Endodermal cell (in vitro differentiated cells): ENCODE results near the gene CYP11A1. TPM values are rescaled to one million over a fixed set of nuclear protein-coding genes. Genes with fewer than 3 reads are reported as not detected.

Source experiments
- DNase-seq: peaks from one replicate; pipeline ENCODE4 v3.0.0-alpha.2; 2017
- H3K27ac ChIP-seq: 2 replicates; pipeline ENCODE4 v1.5.1; 2013; ENCODE audit warnings: mild to moderate bottlenecking, low read depth, low read length, moderate library complexity
- H3K27me3 ChIP-seq: 2 replicates; pipeline ENCODE4 v1.6.1; 2013; ENCODE audit warnings: mild to moderate bottlenecking, low read length, moderate library complexity; ENCODE audit not compliant: insufficient read depth, control insufficient read depth, poor library complexity, severe bottlenecking
- H3K36me3 ChIP-seq: 2 replicates; pipeline ENCODE4 v1.7.0; 2013; ENCODE audit warnings: mild to moderate bottlenecking, low read length, moderate library complexity; ENCODE audit not compliant: control insufficient read depth, insufficient read depth
- H3K4me1 ChIP-seq: one replicate; pipeline ENCODE4 v1.7.0; 2013; ENCODE audit warnings: low read length; ENCODE audit not compliant: control insufficient read depth, insufficient read depth
- H3K4me3 ChIP-seq: 2 replicates; pipeline ENCODE4 v1.5.1; 2013; ENCODE audit warnings: mild to moderate bottlenecking, low read length, moderate library complexity
- H3K9ac ChIP-seq: 2 replicates; pipeline ENCODE4 v1.6.1; 2013; ENCODE audit warnings: mild to moderate bottlenecking, low read length, moderate library complexity; ENCODE audit not compliant: poor library complexity, severe bottlenecking; ENCODE audit errors: extremely low read depth
- H3K9me3 ChIP-seq: 2 replicates; pipeline ENCODE4 v1.6.1; 2013; ENCODE audit warnings: mild to moderate bottlenecking, low read length, moderate library complexity; ENCODE audit not compliant: control insufficient read depth
- H3K27ac Mint-ChIP-seq: 2 replicates; pipeline ENCODE4 v1.8.0; 2020; ENCODE audit warnings: mixed read lengths
- H3K27me3 Mint-ChIP-seq: 2 replicates; pipeline ENCODE4 v1.8.0; 2021; ENCODE audit warnings: mild to moderate bottlenecking, mixed read lengths; ENCODE audit not compliant: insufficient read depth
- H3K36me3 Mint-ChIP-seq: 2 replicates; pipeline ENCODE4 v1.8.0; 2020; ENCODE audit warnings: low read depth, mixed read lengths
- H3K4me1 Mint-ChIP-seq: 2 replicates; pipeline ENCODE4 v1.8.0; 2020; ENCODE audit warnings: mixed read lengths
- H3K4me3 Mint-ChIP-seq: 2 replicates; pipeline ENCODE4 v1.8.0; 2020; ENCODE audit warnings: mild to moderate bottlenecking, moderate library complexity, mixed read lengths
- H3K9me3 Mint-ChIP-seq: 2 replicates; pipeline ENCODE4 v1.8.0; 2020; ENCODE audit warnings: mild to moderate bottlenecking, mixed read lengths
- WGBS, 2 experiments: methylation state at CpG; one replicate each; pipeline versions ENCODE4 v1.1.5 to v1.1.7; 2013; ENCODE audit warnings: missing lambda C conversion rate in 2 of 2, mixed read lengths in 1 of 2; ENCODE audit not compliant: insufficient coverage in 1 of 2, insufficient read length in 1 of 2; 5-methylcytosine and 5-hydroxymethylcytosine counted together
- total RNA-seq, 2 donors: library from RNA; stranded (reverse); fragmentation: NEBNext Ultra II Directional in 1 of 2; extraction: Animal tissue kit (Norgen Biotek cat#: 25700) in 1 of 2; gene quantifications; 2 replicates in 1 of 2; 3 replicates in 1 of 2; pipeline ENCODE4 v1.2.1, GENCODE V29; 2021
- TF ChIP-seq, protein P1 (sequence below): fragments of 200-600 bp; sonication (generic); conservative IDR thresholded peaks from 2 replicates; pipeline ENCODE4 v1.5.0; 2021; ENCODE audit warnings: antibody characterized with exemption, mild to moderate bottlenecking

Gene CYP11A1
- total RNA-seq, 2 donors from 2014 or later: 4.8 to 5.3 TPM

DNA sequence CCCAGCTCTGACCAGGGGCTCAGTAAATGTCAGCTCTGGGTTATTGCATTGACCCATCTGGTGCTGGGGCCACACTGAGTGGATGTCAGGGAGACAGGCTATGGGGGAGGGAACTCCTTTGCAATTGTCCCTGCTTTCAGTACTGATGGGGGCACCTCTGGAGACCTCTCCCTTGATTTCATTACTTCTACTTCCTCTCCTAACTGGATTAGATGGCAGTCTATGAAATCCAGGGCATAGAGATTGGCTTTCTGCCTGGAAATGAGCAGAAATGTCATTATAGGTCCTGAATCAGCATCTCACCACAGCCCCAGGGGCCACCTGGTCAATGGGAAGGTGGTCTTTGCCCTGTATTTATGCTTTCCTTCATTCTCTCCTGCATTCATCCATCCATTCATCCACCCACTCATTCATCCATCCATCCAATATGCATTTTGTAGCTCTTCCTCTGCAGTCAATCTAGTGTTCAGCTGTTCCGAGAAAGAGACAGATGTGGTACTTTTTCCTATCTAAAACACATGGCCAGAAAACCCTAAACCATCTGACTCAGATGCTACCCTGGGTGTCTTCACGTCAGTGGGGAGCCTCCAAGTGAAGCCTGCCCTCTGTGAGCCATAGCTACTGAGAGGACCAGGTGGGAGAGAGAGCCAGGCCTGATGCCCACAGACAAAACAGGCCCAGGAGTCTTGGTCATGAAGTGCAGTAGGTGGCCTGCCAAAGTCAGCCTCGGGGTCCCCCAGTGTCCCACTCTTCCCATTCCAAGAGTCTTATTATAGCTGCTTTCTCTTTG, 74.2 kb downstream of the CYP11A1 start:
- 88 to 100% methylated on average over 3 of the region's 3 CpGs for WGBS, 2 experiments
- H3K9me3 ChIP-seq: no peaks in the 10 kb centered on the region
- TF ChIP-seq, protein P1, sequence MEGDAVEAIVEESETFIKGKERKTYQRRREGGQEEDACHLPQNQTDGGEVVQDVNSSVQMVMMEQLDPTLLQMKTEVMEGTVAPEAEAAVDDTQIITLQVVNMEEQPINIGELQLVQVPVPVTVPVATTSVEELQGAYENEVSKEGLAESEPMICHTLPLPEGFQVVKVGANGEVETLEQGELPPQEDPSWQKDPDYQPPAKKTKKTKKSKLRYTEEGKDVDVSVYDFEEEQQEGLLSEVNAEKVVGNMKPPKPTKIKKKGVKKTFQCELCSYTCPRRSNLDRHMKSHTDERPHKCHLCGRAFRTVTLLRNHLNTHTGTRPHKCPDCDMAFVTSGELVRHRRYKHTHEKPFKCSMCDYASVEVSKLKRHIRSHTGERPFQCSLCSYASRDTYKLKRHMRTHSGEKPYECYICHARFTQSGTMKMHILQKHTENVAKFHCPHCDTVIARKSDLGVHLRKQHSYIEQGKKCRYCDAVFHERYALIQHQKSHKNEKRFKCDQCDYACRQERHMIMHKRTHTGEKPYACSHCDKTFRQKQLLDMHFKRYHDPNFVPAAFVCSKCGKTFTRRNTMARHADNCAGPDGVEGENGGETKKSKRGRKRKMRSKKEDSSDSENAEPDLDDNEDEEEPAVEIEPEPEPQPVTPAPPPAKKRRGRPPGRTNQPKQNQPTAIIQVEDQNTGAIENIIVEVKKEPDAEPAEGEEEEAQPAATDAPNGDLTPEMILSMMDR: no peak
- H3K9me3 Mint-ChIP-seq: no peaks in the 10 kb centered on the region
- H3K9ac ChIP-seq: no peak overlapping the region
- H3K4me3 Mint-ChIP-seq: no peak overlapping the region
- H3K4me1 ChIP-seq: peaks cover 7% of the 10 kb centered on the region
- H3K27me3 ChIP-seq: peaks cover 4% of the 10 kb centered on the region
- H3K4me1 Mint-ChIP-seq: peaks cover 15% of the 10 kb centered on the region
- no peaks in the 10 kb centered on the region for H3K36me3 Mint-ChIP-seq
- H3K36me3 ChIP-seq: no peaks in the 10 kb centered on the region
- no peak overlapping the region for H3K4me3 ChIP-seq
- DNase-seq: no peak
- no peak overlapping the region for H3K27ac Mint-ChIP-seq
- H3K27ac ChIP-seq: no peak overlapping the region
- peaks cover 55% of the 10 kb centered on the region for H3K27me3 Mint-ChIP-seq

- H3K36me3 Mint-ChIP-seq: no peaks in the 10 kb centered on the region
- Histone ChIP-seq H3K9ac (no peak overlapping the region), H3K36me3 (no peaks in the 10 kb centered on the region), H3K27ac (peak overlapping the region; percentile 82), H3K4me3 (peak overlapping the region; percentile 72), H3K9me3 (no peaks in the 10 kb centered on the region), H3K27me3 (no peaks in the 10 kb centered on the region), H3K4me1 (peaks cover 7% of the 10 kb centered on the region)
- H3K4me3 Mint-ChIP-seq: peak overlapping the region; percentile 49
- no peaks in the 10 kb centered on the region for H3K9me3 Mint-ChIP-seq
- TF ChIP-seq, protein P1: no peak
- 14 to 19% methylated on average over 13 to 20 of the region's 20 CpGs for WGBS, 2 experiments
- H3K27me3 Mint-ChIP-seq: peaks cover 56% of the 10 kb centered on the region
- H3K27ac Mint-ChIP-seq: peak overlapping the region; percentile 91
- DNase-seq: peak; percentile 99
- peaks cover 15% of the 10 kb centered on the region for H3K4me1 Mint-ChIP-seq
These were observed 76.1 kb downstream of the CYP11A1 start for GRCh38 chr15:74291101-74292071.

- no peaks in the 10 kb centered on the region for H3K9me3 ChIP-seq
- no peak overlapping the region for H3K4me3 ChIP-seq
- H3K36me3 Mint-ChIP-seq: no peaks in the 10 kb centered on the region
- H3K27ac ChIP-seq: no peak overlapping the region
- TF ChIP-seq, protein P1: no peak
- no peak overlapping the region for H3K27ac Mint-ChIP-seq
- H3K9me3 Mint-ChIP-seq: no peaks in the 10 kb centered on the region
- H3K27me3 ChIP-seq: no peaks in the 10 kb centered on the region
- peaks cover 7% of the 10 kb centered on the region for H3K4me1 ChIP-seq
- H3K36me3 ChIP-seq: no peaks in the 10 kb centered on the region
- H3K4me3 Mint-ChIP-seq: no peak overlapping the region
- no peak overlapping the region for H3K9ac ChIP-seq
- no peak for DNase-seq
- H3K4me1 Mint-ChIP-seq: peaks cover 15% of the 10 kb centered on the region
- peaks cover 59% of the 10 kb centered on the region for H3K27me3 Mint-ChIP-seq
These were observed 76.8 kb downstream of the CYP11A1 start for GRCh38 chr15:74290645-74291044.
